ENCODE results near the gene RAD50. TPM values are rescaled to one million over a fixed set of nuclear protein-coding genes. Genes with fewer than 3 reads are reported as not detected.

Gene RAD50
- total and polyA plus RNA-seq, 10 of the 15 experiments (the other 5 are each of a cell fraction or from before 2014, with no cell fraction given): 12.8 to 68.6 (median 47.0) TPM

DNA sequence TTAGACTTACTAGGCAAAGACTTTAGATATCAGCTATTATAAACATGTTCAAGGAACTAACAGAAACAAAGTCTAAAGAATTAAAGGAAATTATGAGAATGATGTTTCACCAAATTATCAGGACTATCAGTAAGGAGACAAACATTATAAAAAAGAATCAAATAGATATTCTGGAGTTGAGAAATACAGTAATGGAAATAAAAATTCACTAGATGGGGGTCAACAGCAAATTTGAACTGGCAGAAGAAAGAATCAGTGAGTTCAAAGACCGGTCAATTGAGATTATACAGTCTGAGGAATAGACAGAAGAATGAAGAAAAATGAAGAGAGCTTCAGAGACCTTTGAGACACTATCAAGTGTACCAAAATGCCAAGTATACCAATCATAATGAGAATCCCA is 91.6 kb downstream of the RAD50 start:
- TF ChIP-seq, protein P1, sequence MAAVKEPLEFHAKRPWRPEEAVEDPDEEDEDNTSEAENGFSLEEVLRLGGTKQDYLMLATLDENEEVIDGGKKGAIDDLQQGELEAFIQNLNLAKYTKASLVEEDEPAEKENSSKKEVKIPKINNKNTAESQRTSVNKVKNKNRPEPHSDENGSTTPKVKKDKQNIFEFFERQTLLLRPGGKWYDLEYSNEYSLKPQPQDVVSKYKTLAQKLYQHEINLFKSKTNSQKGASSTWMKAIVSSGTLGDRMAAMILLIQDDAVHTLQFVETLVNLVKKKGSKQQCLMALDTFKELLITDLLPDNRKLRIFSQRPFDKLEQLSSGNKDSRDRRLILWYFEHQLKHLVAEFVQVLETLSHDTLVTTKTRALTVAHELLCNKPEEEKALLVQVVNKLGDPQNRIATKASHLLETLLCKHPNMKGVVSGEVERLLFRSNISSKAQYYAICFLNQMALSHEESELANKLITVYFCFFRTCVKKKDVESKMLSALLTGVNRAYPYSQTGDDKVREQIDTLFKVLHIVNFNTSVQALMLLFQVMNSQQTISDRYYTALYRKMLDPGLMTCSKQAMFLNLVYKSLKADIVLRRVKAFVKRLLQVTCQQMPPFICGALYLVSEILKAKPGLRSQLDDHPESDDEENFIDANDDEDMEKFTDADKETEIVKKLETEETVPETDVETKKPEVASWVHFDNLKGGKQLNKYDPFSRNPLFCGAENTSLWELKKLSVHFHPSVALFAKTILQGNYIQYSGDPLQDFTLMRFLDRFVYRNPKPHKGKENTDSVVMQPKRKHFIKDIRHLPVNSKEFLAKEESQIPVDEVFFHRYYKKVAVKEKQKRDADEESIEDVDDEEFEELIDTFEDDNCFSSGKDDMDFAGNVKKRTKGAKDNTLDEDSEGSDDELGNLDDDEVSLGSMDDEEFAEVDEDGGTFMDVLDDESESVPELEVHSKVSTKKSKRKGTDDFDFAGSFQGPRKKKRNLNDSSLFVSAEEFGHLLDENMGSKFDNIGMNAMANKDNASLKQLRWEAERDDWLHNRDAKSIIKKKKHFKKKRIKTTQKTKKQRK (IDR thresholded peaks at IDR 0.05; ENCODE audit: low read depth, low read length): no peak
- TF ChIP-seq SMC3 (IDR thresholded peaks at IDR 0.05; ENCODE audit: borderline replicate concordance, low read length): no peak
- ATAC-seq (no peak), DNase-seq (ENCODE audit: low read depth, low spot score) (no peak), FAIRE-seq (no peak)
- H3K9me3 ChIP-seq (replicated peaks; ENCODE audit: control insufficient read depth, insufficient read depth, low read length): no peaks in the 10 kb centered on the region; the same call in 1 of the 3 replicates
- intact Hi-C loops (cut with micrococcal nuclease; ENCODE audit: unreplicated experiment): no loop called here
- no peak overlapping the region for H3K27ac ChIP-seq (ENCODE audit: control insufficient read depth, insufficient read depth)
- no peaks in the 10 kb centered on the region for H3K79me2 ChIP-seq (ENCODE audit: control insufficient read depth, insufficient read depth, low read length)
- H3K4me3 ChIP-seq: no peak overlapping the region
- ChIA-PET SMC1A (ENCODE audit: uncharacterized antibody, unreplicated experiment) (interaction anchor here (1.1 to 2.6 kb wide), 3 partner anchors 9 to 62 kb away, joined by 3 to 12 read pairs (median 3); no protein-coding TSS in a partner anchor), CTCF (interaction anchor here (0.8 to 1.7 kb wide), 4 partner anchors 15 to 172 kb away, joined by 3 to 7 read pairs (median 5); no protein-coding TSS in a partner anchor), POLR2A (interaction anchor here (1.2 kb wide), 1 partner anchor 12 kb away, joined by 6 read pairs; no protein-coding TSS in a partner anchor), RAD21 (ENCODE audit: unreplicated experiment) (interaction anchor here (1.2 to 1.4 kb wide), 2 partner anchors 13 to 60 kb away, joined by 3 to 5 read pairs; no protein-coding TSS in a partner anchor)
- no peaks in the 10 kb centered on the region for H3K27me3 ChIP-seq (replicated peaks in 1 of 2; ENCODE audit: control insufficient read depth in 2 of 2, insufficient read depth in 2 of 2, low read length in 1 of 2)
- no peak overlapping the region for H3K4me2 ChIP-seq (ENCODE audit: control insufficient read depth, insufficient read depth)
- H3K9ac ChIP-seq (ENCODE audit: control insufficient read depth, insufficient read depth, low read length): no peak overlapping the region
- H4K20me1 ChIP-seq (ENCODE audit: control insufficient read depth, insufficient read depth): no peaks in the 10 kb centered on the region
- 100% methylated on average over 1 of the region's 1 CpG for WGBS (ENCODE audit: insufficient coverage, insufficient replicate concordance, low lambda C conversion rate, missing lambda C conversion rate)
- H3K4me1 ChIP-seq (ENCODE audit: control insufficient read depth, insufficient read depth, low read length): no peaks in the 10 kb centered on the region
- H3K36me3 ChIP-seq (ENCODE audit: control insufficient read depth in 2 of 2, insufficient read depth in 2 of 2, low read length in 1 of 2): peaks cover under 1 to 2% of the 10 kb centered on the region in 2 experiments; a peak in 2 of 4 replicates
- in situ Hi-C loops (cut with MboI): no loop called here
- no peak overlapping the region for H2AFZ ChIP-seq (ENCODE audit: control insufficient read depth, low read depth, low read length)
- BruUV-seq (replicated peaks): no TSS peak

All from GM12878 (cell line).